ENCODE measurements around the gene GPI.
"Not testable (repeated sequence)": the region's sequence is repeated elsewhere in the genome, so short reads cannot be mapped to it uniquely, and the experiment has no call there.

The GPI gene

GRCh38 chr19:34368338-34368737 is 3.3 kb downstream of the GPI start:
- no peak for DNase-seq (ENCODE audit: low read depth)

- not testable (repeated sequence) for DNase-seq (ENCODE audit: low read depth)
These were observed 4.2 kb downstream of the GPI start for GRCh38 chr19:34369166-34369565.

GRCh38 chr19:34370117-34370516 is 5.1 kb downstream of the GPI start:
- DNase-seq (ENCODE audit: low read depth), result no peak

- no peak for DNase-seq (ENCODE audit: low read depth)
These were observed 6.0 kb downstream of the GPI start for GRCh38 chr19:34370983-34371382.

- DNase-seq (ENCODE audit: low read depth), result no peak
These were observed 8.7 kb downstream of the GPI start for GRCh38 chr19:34373601-34374288.

- DNase-seq (ENCODE audit: low read depth), result no peak
These were observed 10.6 kb downstream of the GPI start for GRCh38 chr19:34375598-34375997.

DNA sequence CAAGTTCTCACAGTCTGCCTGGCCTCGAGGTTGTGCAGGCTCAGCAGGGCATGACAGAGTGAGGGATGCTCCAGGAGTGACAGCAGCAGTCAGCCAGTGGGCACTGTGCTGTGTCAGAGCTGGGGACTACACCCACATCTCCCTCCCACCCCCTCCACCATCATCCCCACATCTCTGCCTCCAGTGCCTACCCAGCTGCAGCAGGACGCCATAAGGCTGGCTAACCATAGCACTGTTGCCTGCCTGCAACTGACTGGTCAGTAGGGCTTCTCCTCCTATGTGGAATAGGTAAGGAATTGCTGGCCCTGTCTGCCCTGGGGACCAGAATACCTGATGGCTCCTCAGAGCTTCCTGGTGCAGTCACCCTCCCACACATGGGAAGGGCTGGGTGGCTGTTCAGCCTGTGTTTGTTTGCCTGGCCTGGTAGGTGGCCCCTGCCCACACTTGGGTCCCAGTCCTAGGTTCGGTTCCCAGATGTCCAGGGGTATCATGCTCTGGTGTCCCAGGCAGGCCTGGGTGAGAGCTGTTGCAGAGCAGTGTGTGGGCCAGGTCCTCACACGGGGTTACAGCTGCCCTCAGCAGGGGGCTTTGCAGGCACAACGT is 15.7 kb downstream of the GPI start:
- DNase-seq (ENCODE audit: low read depth), result no peak

DNA sequence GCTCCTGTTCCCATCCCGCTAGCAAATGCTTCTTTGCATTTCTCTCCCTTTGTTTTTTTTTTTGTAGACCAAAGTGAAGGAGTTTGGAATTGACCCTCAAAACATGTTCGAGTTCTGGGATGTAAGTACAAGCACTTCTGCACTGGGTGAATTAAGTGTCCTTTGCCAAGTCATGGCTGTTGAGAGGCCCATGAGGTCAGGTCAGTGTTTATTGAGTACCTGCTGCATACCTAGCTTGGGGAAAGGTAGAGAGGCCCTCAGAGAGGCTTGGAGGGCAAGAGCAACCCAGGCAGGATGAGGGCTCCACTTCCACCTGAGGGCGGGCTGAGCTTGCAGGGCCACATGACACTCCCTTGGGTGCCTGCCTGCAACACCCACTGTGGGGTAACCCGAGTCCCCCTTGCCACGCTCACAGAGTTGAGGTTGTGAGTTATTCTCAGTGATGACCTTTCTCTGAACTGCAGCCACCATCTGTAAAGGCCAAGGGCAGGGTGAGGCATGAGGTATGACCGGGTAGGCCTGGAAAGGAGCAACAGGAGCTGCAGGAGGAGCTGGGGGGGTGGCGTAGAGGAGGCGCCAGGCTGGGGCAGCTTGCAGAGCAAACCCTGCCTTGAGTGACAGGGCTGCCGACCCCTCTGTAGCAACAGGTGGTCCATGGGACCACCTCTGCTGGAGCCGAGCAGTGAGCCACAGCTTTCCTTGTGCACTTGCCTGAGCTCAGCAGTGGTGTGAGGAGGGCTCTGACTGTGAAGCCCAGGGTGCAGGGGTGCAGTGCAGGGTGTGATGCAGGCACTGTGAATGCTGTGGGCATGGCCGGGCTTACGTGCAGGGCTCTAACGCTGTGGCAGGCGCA is 16.6 kb downstream of the GPI start:
- no peak for DNase-seq (ENCODE audit: low read depth)

DNA sequence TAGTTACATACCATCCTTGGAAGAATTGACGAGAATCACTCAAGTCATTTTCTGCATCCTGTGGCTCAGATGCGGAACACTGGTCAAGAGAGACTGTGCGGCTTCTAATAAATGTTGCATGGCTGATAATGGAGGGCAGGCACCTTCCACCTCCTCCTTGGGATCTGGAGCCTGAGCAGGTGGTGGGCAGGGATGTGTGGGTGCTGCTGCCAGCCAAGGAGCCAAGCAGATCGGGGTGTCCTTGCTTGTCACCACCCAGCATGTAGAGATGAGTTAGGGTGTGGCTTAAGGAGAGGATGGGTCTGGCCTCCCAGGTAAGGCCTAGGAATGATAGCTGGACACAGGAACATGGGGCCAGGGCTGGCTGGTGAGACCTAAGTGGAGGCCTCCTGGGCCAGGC is 17.5 kb downstream of the GPI start:
- DNase-seq (ENCODE audit: low read depth), result no peak

- DNase-seq (ENCODE audit: low read depth), result no peak
These were observed 18.6 kb downstream of the GPI start for GRCh38 chr19:34383599-34383998.

DNA sequence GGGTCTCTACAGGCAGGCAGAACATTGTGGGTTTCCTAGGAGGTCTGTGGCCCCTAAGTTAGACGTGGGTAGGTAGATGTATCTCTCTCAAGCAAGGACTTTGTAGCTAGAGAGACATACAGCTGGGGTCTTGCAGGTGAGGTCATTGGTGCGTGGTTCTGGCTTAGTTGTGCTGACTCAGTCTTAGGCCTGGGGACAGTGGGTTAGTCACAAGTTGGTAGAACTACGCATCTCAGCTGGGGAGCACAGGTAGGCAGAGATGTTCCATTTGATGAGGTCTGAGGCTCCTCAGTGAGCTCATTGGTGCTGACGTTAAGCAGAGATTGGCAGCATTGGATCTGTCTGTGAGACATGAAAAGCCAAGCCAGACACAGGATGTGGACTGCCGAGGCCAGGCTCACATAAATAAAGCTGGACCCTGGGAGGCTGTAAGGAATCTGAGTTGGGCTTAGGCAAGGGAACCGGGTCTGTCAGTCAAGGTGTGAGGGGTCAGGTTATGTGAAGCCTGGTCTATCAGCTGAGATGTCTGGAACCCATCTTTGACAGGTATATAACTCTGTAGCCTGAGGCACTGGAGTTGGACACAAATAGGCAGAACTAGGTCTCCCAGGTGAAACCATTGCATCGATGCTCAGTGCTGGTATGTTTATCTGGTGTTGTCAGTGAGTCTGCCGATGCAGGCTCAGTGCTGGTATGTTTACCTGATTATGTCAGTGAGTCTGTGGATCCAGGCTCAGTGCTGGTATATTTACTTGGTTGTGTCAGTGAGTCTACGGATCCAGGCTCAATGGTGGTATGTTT is 21.8 kb downstream of the GPI start:
- DNase-seq (ENCODE audit: low read depth), result no peak

DNA sequence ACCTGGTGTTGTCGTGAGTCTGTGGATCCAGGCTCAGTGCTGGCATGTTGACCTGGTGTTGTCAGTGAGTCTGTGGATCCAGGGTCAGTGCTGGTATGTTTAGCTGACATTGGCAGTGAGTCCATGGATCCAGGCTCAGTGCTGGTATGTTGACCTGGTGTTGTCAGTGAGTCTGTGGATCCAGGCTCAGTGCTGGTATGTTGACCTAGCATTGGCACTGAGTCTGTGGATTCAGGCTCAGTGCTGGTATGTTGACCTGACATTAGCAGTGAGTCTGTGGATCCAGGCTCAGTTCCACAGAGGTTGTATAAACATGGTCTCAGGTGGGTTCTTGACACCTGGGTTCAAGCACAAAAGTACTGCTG is 22.4 kb downstream of the GPI start:
- DNase-seq (ENCODE audit: low read depth), result no peak

DNA sequence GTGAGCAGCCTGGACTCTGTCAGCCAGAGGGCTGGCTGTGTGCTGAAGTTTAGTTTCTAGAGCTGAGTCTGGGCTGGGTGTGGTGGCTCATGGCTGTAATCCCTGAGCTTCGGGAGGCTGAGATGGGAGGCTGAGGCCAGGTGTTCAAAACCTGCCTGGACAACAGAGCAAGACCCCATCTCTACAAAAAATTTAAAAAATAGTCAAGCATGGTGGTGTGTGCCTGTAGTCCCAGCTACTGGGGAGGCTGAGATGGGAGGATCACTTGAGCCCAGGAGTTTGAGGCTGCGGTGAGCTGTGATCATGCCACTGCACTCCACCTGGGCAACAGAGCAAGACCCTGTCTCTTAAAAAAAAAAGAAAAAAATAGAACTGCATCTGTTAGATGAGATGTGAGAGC is 23.7 kb downstream of the GPI start:
- DNase-seq (ENCODE audit: low read depth), result not testable (repeated sequence)

DNA sequence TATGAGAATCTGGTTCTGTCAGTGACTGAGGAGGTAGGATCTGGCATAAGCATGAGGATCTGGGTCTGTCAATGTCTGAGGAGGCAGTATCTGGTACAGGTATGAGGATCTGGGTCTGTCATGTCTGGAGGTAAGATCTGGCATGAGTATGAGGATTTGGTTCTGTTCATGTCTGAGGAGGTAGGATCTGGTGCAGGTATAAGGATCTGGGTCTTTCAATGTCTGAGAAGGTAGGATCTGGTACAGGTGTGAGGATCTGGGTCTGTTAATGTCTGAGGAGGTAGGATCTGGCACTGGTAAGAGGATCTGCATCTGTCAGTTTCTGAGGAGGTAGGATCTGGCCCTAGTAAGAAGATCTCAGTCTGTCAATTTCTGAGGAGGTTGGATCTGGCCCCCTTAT is 26.8 kb downstream of the GPI start:
- no peak for DNase-seq (ENCODE audit: low read depth)

GRCh38 chr19:34393031-34393430 is 28.0 kb downstream of the GPI start:
- no peak for DNase-seq (ENCODE audit: low read depth)

DNA sequence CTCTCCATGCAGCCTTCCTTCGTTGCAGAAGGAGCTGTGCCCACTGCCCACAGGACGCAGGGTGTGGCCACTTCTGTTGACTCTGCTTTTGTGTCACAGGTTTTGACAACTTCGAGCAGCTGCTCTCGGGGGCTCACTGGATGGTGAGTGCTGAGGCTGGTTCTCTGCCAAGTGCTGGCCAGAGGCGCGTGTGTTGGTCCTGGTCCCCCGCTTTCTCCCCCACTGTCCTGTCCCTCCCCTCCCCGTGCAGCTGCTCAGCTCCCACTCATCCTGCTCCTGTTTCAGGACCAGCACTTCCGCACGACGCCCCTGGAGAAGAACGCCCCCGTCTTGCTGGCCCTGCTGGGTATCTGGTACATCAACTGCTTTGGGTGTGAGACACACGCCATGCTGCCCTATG is 28.6 kb downstream of the GPI start:
- no peak for DNase-seq (ENCODE audit: low read depth)

- no peak for DNase-seq (ENCODE audit: low read depth)
These were observed 32.9 kb downstream of the GPI start for GRCh38 chr19:34397853-34398252.

GRCh38 chr19:34399886-34400285 is 34.9 kb downstream of the GPI start:
- DNase-seq (ENCODE audit: low read depth), result no peak

- not testable (repeated sequence) for DNase-seq (ENCODE audit: low read depth)
These were observed 35.8 kb downstream of the GPI start for GRCh38 chr19:34400844-34401243.

- no peak for DNase-seq (ENCODE audit: low read depth)
These were observed 37.1 kb downstream of the GPI start for GRCh38 chr19:34402074-34402600.

DNA sequence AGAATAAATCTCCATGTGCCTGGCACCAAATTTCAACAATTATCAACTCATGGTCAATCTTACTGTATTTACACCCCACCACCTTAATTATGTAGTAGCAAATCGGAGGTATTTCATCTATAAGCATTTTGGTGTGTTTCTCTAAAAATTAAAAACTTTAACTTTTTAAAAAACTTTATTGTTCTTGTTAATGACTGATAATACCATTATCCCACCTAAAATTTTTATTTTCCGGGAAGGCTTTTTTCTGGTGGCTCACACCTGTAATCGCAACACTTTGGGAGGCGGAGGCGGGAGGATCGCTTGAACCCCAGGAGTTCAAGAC is 38.8 kb downstream of the GPI start:
- no peak for DNase-seq (ENCODE audit: low read depth)

Measured in fibroblast of the conjunctiva (primary cell).